Omental fat pad (tissue), 4 donors: Measurements from ENCODE around the gene CACNA1S. TPM values are rescaled to one million over a fixed set of nuclear protein-coding genes. Genes with fewer than 3 reads are reported as not detected.

Experiments used
- ATAC-seq: fragments of 150-250 bp; one replicate; pipeline ENCODE4 v1.9.1; 2016; ENCODE audit warnings: mild to moderate bottlenecking, moderate library complexity; ENCODE audit not compliant: low FRiP score
- DNase-seq: peaks from one replicate; pipeline ENCODE4 v3.0.0-alpha.2; 2019; ENCODE audit warnings: low spot score
- total RNA-seq, 4 donors: library from RNA; depleted of rRNA; stranded (reverse); fragments of >200 nt; gene quantifications; one replicate each; pipeline ENCODE4 v1.1.0, GENCODE V29; 2016
- TF ChIP-seq, protein P1 (sequence below), 3 donors: fragments of 450-650 bp; IDR thresholded peaks; one replicate each; pipeline ENCODE4 v1.5.1; 2016 to 2017; ENCODE audit warnings: antibody characterized with exemption in 3 of 3, mild to moderate bottlenecking in 3 of 3, moderate library complexity in 2 of 3

The CACNA1S gene
- total RNA-seq, 4 donors from 2014 or later: not detected

DNA sequence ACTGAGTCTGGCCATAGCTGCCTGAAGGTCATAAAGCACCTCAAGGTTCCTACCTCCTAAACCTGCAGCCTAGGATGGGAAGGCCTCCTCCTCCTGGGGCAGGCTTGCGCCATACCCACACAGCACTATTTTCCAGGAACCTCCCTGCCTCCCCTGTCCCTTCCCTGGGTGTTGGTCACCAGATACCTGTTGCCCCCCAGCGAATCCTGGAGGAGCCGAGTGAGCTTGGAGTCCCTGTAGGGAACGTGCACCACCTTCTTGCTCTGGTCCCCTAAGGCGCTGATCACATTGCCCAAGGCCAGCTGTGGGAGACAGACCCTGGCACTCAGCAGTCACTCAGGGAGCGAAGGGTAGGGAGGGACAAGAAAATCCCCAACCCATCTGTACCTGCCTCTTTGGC lies 108.1 kb downstream of the CACNA1S start:
- TF ChIP-seq, protein P1, sequence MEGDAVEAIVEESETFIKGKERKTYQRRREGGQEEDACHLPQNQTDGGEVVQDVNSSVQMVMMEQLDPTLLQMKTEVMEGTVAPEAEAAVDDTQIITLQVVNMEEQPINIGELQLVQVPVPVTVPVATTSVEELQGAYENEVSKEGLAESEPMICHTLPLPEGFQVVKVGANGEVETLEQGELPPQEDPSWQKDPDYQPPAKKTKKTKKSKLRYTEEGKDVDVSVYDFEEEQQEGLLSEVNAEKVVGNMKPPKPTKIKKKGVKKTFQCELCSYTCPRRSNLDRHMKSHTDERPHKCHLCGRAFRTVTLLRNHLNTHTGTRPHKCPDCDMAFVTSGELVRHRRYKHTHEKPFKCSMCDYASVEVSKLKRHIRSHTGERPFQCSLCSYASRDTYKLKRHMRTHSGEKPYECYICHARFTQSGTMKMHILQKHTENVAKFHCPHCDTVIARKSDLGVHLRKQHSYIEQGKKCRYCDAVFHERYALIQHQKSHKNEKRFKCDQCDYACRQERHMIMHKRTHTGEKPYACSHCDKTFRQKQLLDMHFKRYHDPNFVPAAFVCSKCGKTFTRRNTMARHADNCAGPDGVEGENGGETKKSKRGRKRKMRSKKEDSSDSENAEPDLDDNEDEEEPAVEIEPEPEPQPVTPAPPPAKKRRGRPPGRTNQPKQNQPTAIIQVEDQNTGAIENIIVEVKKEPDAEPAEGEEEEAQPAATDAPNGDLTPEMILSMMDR (IDR thresholded peaks at IDR 0.05): no peak
- ATAC-seq (no peak), DNase-seq (no peak)

GRCh38 chr1:201002510-201002909 lies 109.7 kb downstream of the CACNA1S start:
- no peak for ATAC-seq
- TF ChIP-seq, protein P1 (IDR thresholded peaks at IDR 0.05): no peak
- no peak for DNase-seq

GRCh38 chr1:201001962-201002361 lies 110.3 kb downstream of the CACNA1S start:
- ATAC-seq (no peak), DNase-seq (no peak)
- TF ChIP-seq, protein P1 (IDR thresholded peaks at IDR 0.05): no peak

- no peak for DNase-seq
- TF ChIP-seq, protein P1 (IDR thresholded peaks at IDR 0.05): no peak
- no peak for ATAC-seq
Measured at GRCh38 chr1:201000391-201000790, 111.8 kb downstream of the CACNA1S start.

GRCh38 chr1:200999667-201000066 lies 112.6 kb downstream of the CACNA1S start:
- TF ChIP-seq, protein P1 (IDR thresholded peaks at IDR 0.05): no peak
- ATAC-seq (no peak), DNase-seq (no peak)

DNA sequence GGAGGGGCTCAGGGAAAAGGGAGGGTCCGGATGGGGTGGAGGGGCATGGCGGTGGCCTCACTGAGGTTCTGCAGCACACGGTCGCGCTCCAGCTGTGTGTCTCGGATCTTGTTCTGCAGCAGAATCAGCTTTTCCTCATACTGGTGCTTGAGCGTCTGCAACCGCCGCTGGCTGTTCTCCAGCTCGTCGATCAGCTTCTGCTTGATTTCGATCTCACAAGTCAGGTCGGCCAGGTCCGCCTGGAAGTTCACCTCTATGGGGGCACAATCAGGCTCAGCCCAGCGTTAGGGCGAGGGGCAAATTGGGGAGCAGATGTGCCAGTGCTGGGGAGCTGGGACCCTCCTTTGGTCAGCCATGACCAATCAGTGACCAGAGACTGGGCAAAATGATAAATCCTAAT lies 113.9 kb downstream of the CACNA1S start:
- TF ChIP-seq, protein P1 (IDR thresholded peaks at IDR 0.05): no peak
- no peak for DNase-seq
- no peak for ATAC-seq

DNA sequence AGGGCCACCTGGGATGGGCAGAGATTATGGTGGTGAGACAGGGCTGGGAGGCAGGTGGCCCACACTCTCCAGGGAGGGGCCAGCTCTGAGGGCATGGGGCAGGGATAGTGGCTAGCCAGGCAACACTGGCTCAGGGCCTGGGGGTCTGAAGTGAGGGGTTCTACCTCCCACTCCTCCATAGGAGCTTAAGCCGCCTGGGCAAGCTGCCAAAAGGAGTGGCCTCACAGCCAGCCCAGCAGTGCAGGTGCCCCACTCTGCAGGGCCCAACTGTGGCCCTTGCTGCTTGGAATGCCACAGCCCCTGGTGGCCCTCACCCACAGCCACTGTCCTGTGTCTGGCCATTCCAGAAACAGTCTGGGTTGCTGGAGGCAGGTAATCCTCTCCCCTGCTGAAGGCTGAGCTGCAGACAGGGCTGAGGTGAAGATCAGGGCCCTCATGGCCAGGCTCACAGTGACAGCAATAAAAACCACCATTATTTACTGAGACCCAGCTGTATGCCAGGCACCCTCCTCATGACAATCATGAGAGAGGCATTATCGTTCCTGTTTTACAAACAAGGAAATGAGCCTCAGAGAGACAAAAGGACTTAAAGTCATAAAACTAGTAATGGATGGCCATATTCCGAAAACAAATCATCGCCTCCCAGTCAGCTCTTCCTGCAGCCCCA lies 119.7 kb downstream of the CACNA1S start:
- ATAC-seq (no peak), DNase-seq (no peak)
- TF ChIP-seq, protein P1 (IDR thresholded peaks at IDR 0.05): no peak
